Heart right ventricle (tissue), 16 donors: ENCODE measurements around the gene TTC23. TPM values are rescaled to one million over a fixed set of nuclear protein-coding genes. Genes with fewer than 3 reads are reported as not detected.

Source experiments
- ATAC-seq, 8 donors: fragments of 200-7000 bp; cut with Tn5 transposase; one replicate each; pipeline ENCODE4 v1.9.1; 2020; ENCODE audit warnings: mild to moderate bottlenecking in 8 of 8, moderate library complexity in 8 of 8, moderate number of reproducible peaks in 1 of 8
- DNase-seq, 2 donors: peaks; one replicate each; pipeline ENCODE4 v3.0.0-alpha.2; 2020
- H3K27ac ChIP-seq, 10 donors: fragments of 200-600 bp; sonication (generic) in 2 of 10; one replicate each; pipeline versions ENCODE4 v1.5.0 to v1.8.0; 2020 to 2022; ENCODE audit warnings: mild to moderate bottlenecking in 3 of 10
- H3K27me3 ChIP-seq, 7 donors: fragments of 200-600 bp; one replicate each; pipeline ENCODE4 v1.8.0; 2021 to 2022; ENCODE audit warnings: mild to moderate bottlenecking in 2 of 7
- H3K36me3 ChIP-seq, 9 donors: fragments of 200-600 bp; sonication (generic) in 1 of 9; one replicate each; pipeline versions ENCODE4 v1.5.0 to v1.8.0; 2020 to 2022; ENCODE audit warnings: mild to moderate bottlenecking in 2 of 9
- H3K4me1 ChIP-seq, 9 donors: fragments of 200-600 bp; sonication (generic) in 1 of 9; one replicate each; pipeline versions ENCODE4 v1.5.0 to v1.8.0; 2020 to 2022; ENCODE audit warnings: mild to moderate bottlenecking in 4 of 9
- H3K4me3 ChIP-seq, 10 donors: fragments of 200-600 bp; sonication (generic) in 2 of 10; one replicate each; pipeline versions ENCODE4 v1.5.0 to v1.8.0; 2020 to 2022; ENCODE audit warnings: mild to moderate bottlenecking in 7 of 10, moderate library complexity in 2 of 10
- H3K9me3 ChIP-seq, 11 donors: fragments of 200-600 bp in 10 of 11; sonication (generic) in 2 of 11; one replicate each; pipeline versions ENCODE4 v1.5.0 to v1.8.0; 2013 to 2022; ENCODE audit warnings: mild to moderate bottlenecking in 2 of 11, control low read depth in 1 of 11, moderate library complexity in 1 of 11
- CTCF ChIP-seq, 9 donors: fragments of 200-600 bp; sonication (generic) in 2 of 9; IDR thresholded peaks; one replicate each; pipeline versions ENCODE4 v1.5.0 to v1.8.0; 2021 to 2022; ENCODE audit warnings: antibody characterized with exemption in 9 of 9, mild to moderate bottlenecking in 5 of 9, moderate library complexity in 1 of 9
- WGBS, 2 donors: extraction: QIAGEN DNeasy Blood & Tissue Kit; methylation state at CpG; one replicate each; pipeline ENCODE4 v1.1.7; 2013; ENCODE audit warnings: inconsistent platforms in 1 of 2; 5-methylcytosine and 5-hydroxymethylcytosine counted together
- intact Hi-C, 10 donors: fragments of 100-400 bp; cut with DNase I; formaldehyde crosslinking; loops; one replicate each; pipeline versions ENCODE4 v1.11.1 to v1.14.2; 2022
- polyA plus RNA-seq, 2 donors: library from polyadenylated mRNA; stranded (reverse); fragments of 200-250 nt; gene quantifications; one replicate each; pipeline ENCODE4 v1.2.3, GENCODE V29; 2013
- total RNA-seq, 10 donors: library from RNA; stranded (reverse); fragmentation: NEBNext Ultra II Directional in 3 of 10; extraction: Animal tissue kit (Norgen Biotek cat#: 25700) in 3 of 10; gene quantifications; one replicate each; pipeline versions ENCODE4 v1.2.1 to v1.2.4, GENCODE V29; 2021 to 2023
- donor health status: Arrhythmogenic right ventricular cardiomyopathy.
- donor health status: ischemic (EF 13 %, LVEDD 7.1; RV severe dilation, severe dysfunction).
- donor health status: healthy with polysubstance abuse.
- donor health status: DM: no; HTN: yes; CAD: no.
- donor health status: DM: no; HTN: no; CAD: no.
- donor health status: ischemic (EF 25% LVEDD 6.9; RV normal size, moderate dysfunction).
- donor health status: ischemic (EF 25% LVEDD 5.7; RV mildly dilated, moderate dysfunction).
- donor health status: healthy.
- donor health status: DM: yes; HTN: yes; CAD: no.
- donor health status: Ischemic cardiomyopathy.
- donor health status: ischemic (EF 35%, LVEDD 5.7; RV mildly dilated, moderate dysfunction).
- donor health status: nonischemic (EF 11% LVEDD 7.7; RV severe dilation, severe dysfunction).
- donor health status: DM: yes; HTN: yes; CAD: no.
- donor health status: PGD.
- donor health status: ischemic (EF 29% LVEDD 5.4; RV normal size, mild dysfunction).
- donor health status: nonischemic (EF 23%, LVEDD 6.1; RV moderate dilation, normal function).

TTC23 gene
- total and polyA plus RNA-seq, 12 donors = 6.0 to 16.9 (median 10.9) TPM

- peaks cover 0 to 28% (median 9%) of the 10 kb centered on the region in 7 donors for H3K27me3 ChIP-seq
- intact Hi-C loops = no loop called here
- ATAC-seq (no peak), DNase-seq (no peak)
- no peak overlapping the region for H3K4me3 ChIP-seq
- H3K4me1 ChIP-seq = peaks cover 0 to 11% (median 7%) of the 10 kb centered on the region in 9 donors
- no peak overlapping the region for H3K27ac ChIP-seq
- TF ChIP-seq CTCF (IDR thresholded peaks at IDR 0.05) = no peak
- H3K9me3 ChIP-seq = no peaks in the 10 kb centered on the region
- 88 to 90% methylated on average over 11 of the region's 11 CpGs for WGBS, 2 donors
- no peaks in the 10 kb centered on the region for H3K36me3 ChIP-seq
Measured at GRCh38 chr15:99096894-99097426, 152.4 kb downstream of the TTC23 start.

GRCh38 chr15:99096173-99096893 lies 153.0 kb downstream of the TTC23 start:
- intact Hi-C loops = no loop called here
- 94% methylated on average over 11 of the region's 11 CpGs for WGBS, 2 donors
- DNase-seq (no peak), ATAC-seq (no peak)
- no peak overlapping the region for H3K4me3 ChIP-seq
- peaks cover 0 to 22% (median 3%) of the 10 kb centered on the region in 7 donors for H3K27me3 ChIP-seq
- TF ChIP-seq CTCF (IDR thresholded peaks at IDR 0.05) = no peak
- no peaks in the 10 kb centered on the region for H3K9me3 ChIP-seq
- H3K36me3 ChIP-seq = no peaks in the 10 kb centered on the region
- H3K27ac ChIP-seq = no peak overlapping the region
- peaks cover 0 to 11% (median 7%) of the 10 kb centered on the region in 9 donors for H3K4me1 ChIP-seq

- Histone ChIP-seq H3K27ac (no peak overlapping the region), H3K36me3 (no peaks in the 10 kb centered on the region), H3K4me1 (peaks cover 0 to 7% (median 5%) of the 10 kb centered on the region in 9 donors), H3K9me3 (no peaks in the 10 kb centered on the region), H3K27me3 (peaks cover 0 to 15% (median 2%) of the 10 kb centered on the region in 7 donors), H3K4me3 (no peak overlapping the region)
- intact Hi-C loops = no loop called here
- WGBS, 2 donors = 73 to 81% methylated on average over 3 of the region's 3 CpGs
- DNase-seq (no peak), ATAC-seq (no peak)
- TF ChIP-seq CTCF (IDR thresholded peaks at IDR 0.05) = no peak
Measured at GRCh38 chr15:99095626-99096025, 153.8 kb downstream of the TTC23 start.

- Histone ChIP-seq H3K27me3 (no peaks in the 10 kb centered on the region), H3K4me3 (no peak overlapping the region), H3K9me3 (no peaks in the 10 kb centered on the region), H3K27ac (no peak overlapping the region), H3K4me1 (no peaks in the 10 kb centered on the region), H3K36me3 (no peaks in the 10 kb centered on the region)
- no peak for TF ChIP-seq CTCF (IDR thresholded peaks at IDR 0.05)
- intact Hi-C loops = no loop called here
- no peak for DNase-seq
- 94 to 95% methylated on average over 13 of the region's 13 CpGs for WGBS, 2 donors
- no peak for ATAC-seq
Measured at GRCh38 chr15:99092554-99093172, 156.7 kb downstream of the TTC23 start.
